Tibial nerve (tissue), 4 donors: ENCODE measurements around the gene MAP4. TPM values are rescaled to one million over a fixed set of nuclear protein-coding genes. Genes with fewer than 3 reads are reported as not detected.

Experiments
- DNase-seq, 2 donors: peaks; one replicate each; pipeline ENCODE4 v3.0.0-alpha.2; 2019; ENCODE audit warnings: low spot score in 2 of 2
- H3K27ac ChIP-seq, 4 donors: fragments of 200-600 bp; sonication (generic) in 3 of 4; one replicate each; pipeline ENCODE4 v1.5.1; 2017 to 2019; ENCODE audit warnings: mild to moderate bottlenecking in 1 of 4
- H3K27me3 ChIP-seq, 2 donors: fragments of 200-600 bp; sonication (generic) in 1 of 2; one replicate each; pipeline versions ENCODE4 v1.5.1 to v1.6.0; 2017 to 2019
- H3K36me3 ChIP-seq, 3 donors: fragments of 200-600 bp; sonication (generic); one replicate each; pipeline ENCODE4 v1.5.1; 2018 to 2019
- H3K4me1 ChIP-seq, 4 donors: fragments of 200-600 bp; sonication (generic) in 3 of 4; one replicate each; pipeline ENCODE4 v1.5.1; 2017 to 2019
- H3K4me3 ChIP-seq, 4 donors: fragments of 200-600 bp; sonication (generic) in 3 of 4; one replicate each; pipeline ENCODE4 v1.5.1; 2017 to 2019; ENCODE audit warnings: mild to moderate bottlenecking in 1 of 4, moderate library complexity in 1 of 4
- H3K9me3 ChIP-seq, 4 donors: fragments of 200-600 bp; sonication (generic) in 3 of 4; one replicate each; pipeline ENCODE4 v1.5.1; 2017 to 2019
- CTCF ChIP-seq, 5 experiments: fragments of 200-600 bp in 3 of 5; fragments of 450-650 bp in 2 of 5; sonication (generic) in 3 of 5; IDR thresholded peaks; one replicate each; pipeline ENCODE4 v1.5.1; 2016 to 2019; ENCODE audit warnings: antibody characterized with exemption in 5 of 5, mild to moderate bottlenecking in 3 of 5, moderate library complexity in 2 of 5
- EP300 ChIP-seq, 2 donors: sonication (generic); formaldehyde crosslinking; IDR thresholded peaks; one replicate each; pipeline ENCODE4 v1.6.1; 2017; ENCODE audit warnings: antibody characterized with exemption in 2 of 2, mild to moderate bottlenecking in 1 of 2
- POLR2A ChIP-seq, 2 donors: fragments of 450-650 bp; IDR thresholded peaks; one replicate each; pipeline ENCODE4 v1.6.1; 2017; ENCODE audit warnings: antibody characterized with exemption in 2 of 2, mild to moderate bottlenecking in 2 of 2, moderate library complexity in 2 of 2
- WGBS, 2 donors: methylation state at CpG; one replicate each; pipeline ENCODE4 v1.1.5; 2018; 5-methylcytosine and 5-hydroxymethylcytosine counted together
- total RNA-seq, 4 donors: library from RNA; depleted of rRNA; stranded (reverse); fragments of >200 nt; gene quantifications; one replicate each; pipeline ENCODE4 v1.1.0, GENCODE V29; 2016

Gene MAP4
- total RNA-seq, 4 donors from 2014 or later = 201 to 239 (median 231) TPM

- Histone ChIP-seq H3K27me3 (no peaks in the 10 kb centered on the region), H3K9me3 (no peaks in the 10 kb centered on the region), H3K27ac (no peak overlapping the region), H3K36me3 (peaks cover 0 to 99% (median 30%) of the 10 kb centered on the region in 3 donors), H3K4me3 (no peak overlapping the region), H3K4me1 (no peaks in the 10 kb centered on the region)
- no peak for TF ChIP-seq EP300 (IDR thresholded peaks at IDR 0.05)
- TF ChIP-seq CTCF (IDR thresholded peaks at IDR 0.05) = no peak
- no peak for TF ChIP-seq POLR2A (IDR thresholded peaks at IDR 0.05)
- DNase-seq = no peak
- 89 to 92% methylated on average over 3 of the region's 3 CpGs for WGBS, 2 donors
Measured at GRCh38 chr3:47870156-47870555, 146.1 kb downstream of the MAP4 start.

GRCh38 chr3:47868306-47868705, 147.9 kb downstream of the MAP4 start:
- Histone ChIP-seq H3K9me3 (no peaks in the 10 kb centered on the region), H3K4me1 (no peaks in the 10 kb centered on the region), H3K4me3 (no peak overlapping the region), H3K27me3 (no peaks in the 10 kb centered on the region), H3K27ac (no peak overlapping the region), H3K36me3 (peaks cover 0 to 99% (median 30%) of the 10 kb centered on the region in 3 donors)
- 86 to 88% methylated on average over 2 of the region's 2 CpGs for WGBS, 2 donors
- DNase-seq = no peak
- no peak for TF ChIP-seq EP300 (IDR thresholded peaks at IDR 0.05)
- TF ChIP-seq CTCF (IDR thresholded peaks at IDR 0.05) = no peak
- TF ChIP-seq POLR2A (IDR thresholded peaks at IDR 0.05) = no peak

GRCh38 chr3:47867451-47868044, 148.7 kb downstream of the MAP4 start:
- TF ChIP-seq CTCF (IDR thresholded peaks at IDR 0.05) (no peak), POLR2A (IDR thresholded peaks at IDR 0.05) (no peak), EP300 (IDR thresholded peaks at IDR 0.05) (no peak)
- no peaks in the 10 kb centered on the region for H3K27me3 ChIP-seq
- H3K9me3 ChIP-seq = no peaks in the 10 kb centered on the region
- H3K36me3 ChIP-seq = peaks cover 0 to 100% (median 30%) of the 10 kb centered on the region in 3 donors
- H3K4me3 ChIP-seq = no peak overlapping the region
- 91 to 93% methylated on average over 8 of the region's 8 CpGs for WGBS, 2 donors
- DNase-seq = no peak
- no peak overlapping the region for H3K27ac ChIP-seq
- H3K4me1 ChIP-seq = no peaks in the 10 kb centered on the region

- DNase-seq = no peak
- Histone ChIP-seq H3K4me1 (no peaks in the 10 kb centered on the region), H3K4me3 (no peak overlapping the region), H3K36me3 (peaks cover 0 to 97% (median 13%) of the 10 kb centered on the region in 3 donors), H3K27me3 (no peaks in the 10 kb centered on the region), H3K27ac (no peak overlapping the region), H3K9me3 (no peaks in the 10 kb centered on the region)
- 30 to 38% methylated on average over 3 of the region's 3 CpGs for WGBS, 2 donors
- no peak for TF ChIP-seq CTCF (IDR thresholded peaks at IDR 0.05)
- no peak for TF ChIP-seq POLR2A (IDR thresholded peaks at IDR 0.05)
- TF ChIP-seq EP300 (IDR thresholded peaks at IDR 0.05) = no peak
Measured at GRCh38 chr3:47865192-47865591, 151.0 kb downstream of the MAP4 start.

- 94 to 95% methylated on average over 12 of the region's 12 CpGs for WGBS, 2 donors
- Histone ChIP-seq H3K36me3 (peaks cover 0 to 97% (median 3%) of the 10 kb centered on the region in 3 donors), H3K27me3 (no peaks in the 10 kb centered on the region), H3K27ac (no peak overlapping the region), H3K4me1 (no peaks in the 10 kb centered on the region), H3K9me3 (no peaks in the 10 kb centered on the region), H3K4me3 (no peak overlapping the region)
- no peak for TF ChIP-seq POLR2A (IDR thresholded peaks at IDR 0.05)
- TF ChIP-seq EP300 (IDR thresholded peaks at IDR 0.05) = no peak
- TF ChIP-seq CTCF (IDR thresholded peaks at IDR 0.05) = no peak
- DNase-seq = no peak
Measured at GRCh38 chr3:47863391-47864128, 152.7 kb downstream of the MAP4 start.
